ENCODE measurements around the gene CC2D2B. TPM values are rescaled to one million over a fixed set of nuclear protein-coding genes. Genes with fewer than 3 reads are reported as not detected.

The CC2D2B gene
- polyA plus RNA-seq: 1.7 and 6.2 TPM in 2 replicates

GRCh38 chr10:95907456-95908253, at the start of gene CC2D2B:
Gene CC2D2B (plus strand): TSS chr10:95907975. CDS start chr10:95911324, 3,349 bp downstream.

GRCh38 chr10:96043033-96043892, 135.5 kb downstream of the CC2D2B start, which contains the start of gene CCNJ:
Gene CCNJ (plus strand): TSS chr10:96043583. CDS start chr10:96044394, 811 bp downstream.

Other genes starting within 250 kb of the CC2D2B start
- 23.9 and 28.2 TPM in 2 replicates for gene TCTN3, start 214.0 kb upstream of the CC2D2B start, polyA plus RNA-seq
- 3.6 and 4.6 TPM in 2 replicates for gene ENTPD1, start 151.8 kb upstream of the CC2D2B start, polyA plus RNA-seq
- gene CCNJ, start 135.6 kb downstream of the CC2D2B start, polyA plus RNA-seq: 0.20 and 2.3 TPM in 2 replicates
- gene ZNF518A, start 222.3 kb downstream of the CC2D2B start, polyA plus RNA-seq: 50.1 and 50.3 TPM in 2 replicates